Activated CD8-positive, alpha-beta T cell treated with anti-CD3 and anti-CD28 coated beads for 36 hours (primary cell): Measurements from ENCODE around the gene CLIC4. TPM values are rescaled to one million over a fixed set of nuclear protein-coding genes. Genes with fewer than 3 reads are reported as not detected.

Experiments used
- ATAC-seq: fragments of 200-7000 bp; cut with Tn5 transposase; one replicate; pipeline ENCODE4 v1.10.0; 2021; ENCODE audit warnings: mild to moderate bottlenecking, moderate library complexity
- CTCF ChIA-PET: fragments of 350-600 bp; sonication (Branson Sonifier 250); formaldehyde crosslinking; loops from one replicate; lab custom pipeline; 2021; ENCODE audit warnings: antibody characterized with exemption; lab: Charles Lee
- POLR2A ChIA-PET: fragments of 350-600 bp; sonication (Branson Sonifier 250); formaldehyde crosslinking; loops from one replicate; lab custom pipeline; 2021; ENCODE audit warnings: antibody characterized with exemption; lab: Charles Lee
- DNase-seq: peaks from one replicate; pipeline ENCODE4 v3.0.0-alpha.2; 2020
- H3K27ac Mint-ChIP-seq: one replicate; pipeline ENCODE4 v1.8.0; 2021; ENCODE audit warnings: mild to moderate bottlenecking, mixed read lengths
- H3K27me3 Mint-ChIP-seq: one replicate; pipeline ENCODE4 v1.8.0; 2021; ENCODE audit warnings: mixed read lengths
- H3K36me3 Mint-ChIP-seq: one replicate; pipeline ENCODE4 v1.8.0; 2021; ENCODE audit warnings: low read depth, mixed read lengths
- H3K4me1 Mint-ChIP-seq: one replicate; pipeline ENCODE4 v1.8.0; 2021; ENCODE audit warnings: low read depth, mixed read lengths
- H3K4me3 Mint-ChIP-seq: one replicate; pipeline ENCODE4 v1.8.0; 2021; ENCODE audit warnings: mild to moderate bottlenecking, moderate library complexity, mixed read lengths
- H3K9me3 Mint-ChIP-seq: one replicate; pipeline ENCODE4 v1.8.0; 2021; ENCODE audit warnings: mixed read lengths
- CTCF ChIP-seq: fragments of 200-600 bp; IDR thresholded peaks from one replicate; pipeline ENCODE4 v1.8.0; 2022; ENCODE audit warnings: antibody characterized with exemption, mild to moderate bottlenecking
- intact Hi-C: fragments of 100-400 bp; cut with micrococcal nuclease; formaldehyde crosslinking; loops from one replicate; pipeline ENCODE4 v1.10.0; 2022
- total RNA-seq, 2 experiments: library from RNA; stranded (reverse); gene quantifications; one replicate each; pipeline ENCODE4 v1.2.3, GENCODE V29; 2021

The CLIC4 gene
- total RNA-seq, 2 experiments from 2014 or later = 19.7 to 21.8 TPM

DNA sequence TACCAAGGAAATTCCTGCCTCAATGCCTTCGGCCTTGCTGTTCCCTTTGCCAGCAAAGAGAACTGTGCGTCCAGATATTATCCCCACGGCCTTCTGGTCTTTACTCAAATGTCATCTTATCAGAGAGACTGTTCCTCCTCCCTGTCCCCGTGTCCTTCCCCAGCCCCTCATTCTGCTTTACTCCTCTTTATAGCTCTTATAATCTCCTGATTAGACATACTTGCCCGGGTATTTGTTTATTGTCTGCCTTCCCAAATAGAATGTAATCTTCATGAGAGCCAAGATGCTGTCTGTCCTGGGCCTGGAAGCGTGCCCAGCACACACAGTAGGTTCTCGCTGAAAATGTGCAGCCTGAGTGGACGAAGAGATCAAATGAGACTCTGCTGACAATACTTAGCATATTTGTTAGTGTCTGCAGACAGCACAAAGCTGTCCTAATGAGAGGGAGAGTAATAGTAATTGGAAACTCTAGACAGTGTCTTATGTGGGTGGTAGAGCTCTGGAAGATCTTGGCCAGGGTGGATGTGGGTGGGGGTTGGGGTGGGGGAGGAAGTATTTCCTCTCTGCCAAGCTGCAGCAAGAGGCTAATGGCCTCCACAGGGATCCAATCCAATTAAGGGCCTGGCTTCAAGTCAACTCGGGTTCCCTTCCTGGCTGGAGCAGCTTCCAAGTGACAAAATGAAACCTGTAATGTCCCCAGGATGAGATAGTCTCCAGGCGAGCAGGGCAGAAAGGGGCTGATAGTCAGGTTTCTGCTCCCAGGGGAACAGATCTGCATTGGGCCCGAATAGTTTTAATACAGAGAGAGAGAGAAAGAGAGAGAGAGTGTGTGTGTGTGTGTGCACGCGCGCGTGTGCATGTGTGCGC lies 9.5 kb upstream of the CLIC4 start:
- peaks cover 3% of the 10 kb centered on the region for H3K4me1 Mint-ChIP-seq
- peaks cover 4% of the 10 kb centered on the region for H3K27me3 Mint-ChIP-seq
- DNase-seq (no peak), ATAC-seq (no peak)
- H3K27ac Mint-ChIP-seq = no peak overlapping the region
- ChIA-PET CTCF (interaction anchor here (1.8 kb wide), 1 partner anchor 19 kb away, joined by 4 read pairs; no protein-coding TSS in a partner anchor), POLR2A (interaction anchor here (0.9 to 1.2 kb wide), 2 partner anchors 10 to 41 kb away, joined by 3 to 5 read pairs; partner anchors contain the start of gene CLIC4)
- no peak for TF ChIP-seq CTCF
- intact Hi-C loops = no loop called here
- no peaks in the 10 kb centered on the region for H3K36me3 Mint-ChIP-seq
- no peaks in the 10 kb centered on the region for H3K9me3 Mint-ChIP-seq
- H3K4me3 Mint-ChIP-seq = no peak overlapping the region

DNA sequence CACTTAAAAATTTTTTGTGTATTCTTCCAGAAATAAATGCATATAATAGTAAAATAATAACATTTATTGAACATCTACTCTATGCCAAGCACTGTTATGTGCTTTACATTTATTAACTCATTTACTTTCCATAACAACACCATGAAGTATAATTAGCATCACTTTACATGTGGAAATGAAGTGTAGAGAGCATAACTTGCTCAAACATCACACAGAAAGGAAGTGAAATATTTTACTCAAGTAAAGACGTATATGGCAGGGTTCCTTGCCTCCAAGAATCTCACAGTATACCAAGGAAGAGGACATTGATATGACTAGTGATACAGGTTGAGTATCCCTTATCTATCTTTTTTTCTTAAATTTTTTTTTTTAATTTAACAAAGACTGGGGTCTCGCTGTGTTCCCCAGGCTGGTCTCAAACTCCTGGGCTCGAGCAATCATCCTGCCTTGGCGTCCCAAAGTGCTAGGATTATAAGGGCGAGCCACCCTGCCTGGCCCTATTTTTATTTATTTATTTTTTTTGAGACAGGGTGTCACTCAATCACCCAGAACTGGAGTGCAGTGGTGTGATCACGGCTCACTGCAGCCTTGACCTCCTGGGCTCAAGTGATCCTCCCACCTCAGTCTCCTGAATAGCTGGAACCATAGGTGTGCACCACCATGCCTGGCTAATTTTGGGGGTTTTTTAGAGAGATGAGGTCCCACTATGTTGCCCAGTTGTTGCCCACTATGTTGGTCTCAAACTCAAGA lies 7.7 kb upstream of the CLIC4 start:
- POLR2A ChIA-PET = no interaction called here
- DNase-seq = no peak
- ATAC-seq = no peak
- intact Hi-C loops = no loop called here
- no peaks in the 10 kb centered on the region for H3K36me3 Mint-ChIP-seq
- peaks cover 4% of the 10 kb centered on the region for H3K27me3 Mint-ChIP-seq
- H3K9me3 Mint-ChIP-seq = no peaks in the 10 kb centered on the region
- H3K4me3 Mint-ChIP-seq = no peak overlapping the region
- no peak overlapping the region for H3K27ac Mint-ChIP-seq
- peaks cover 11% of the 10 kb centered on the region for H3K4me1 Mint-ChIP-seq
- CTCF ChIA-PET = no interaction called here
- TF ChIP-seq CTCF = no peak

GRCh38 chr1:24739241-24739640 lies 6.0 kb upstream of the CLIC4 start:
- peaks cover 4% of the 10 kb centered on the region for H3K27me3 Mint-ChIP-seq
- no peak for TF ChIP-seq CTCF
- H3K9me3 Mint-ChIP-seq = no peaks in the 10 kb centered on the region
- H3K36me3 Mint-ChIP-seq = no peaks in the 10 kb centered on the region
- H3K4me3 Mint-ChIP-seq = no peak overlapping the region
- ATAC-seq (no peak), DNase-seq (no peak)
- H3K27ac Mint-ChIP-seq = no peak overlapping the region
- intact Hi-C loops = no loop called here
- POLR2A ChIA-PET = no interaction called here
- CTCF ChIA-PET = interaction anchor here (1.8 kb wide), 1 partner anchor 51 kb away, joined by 11 read pairs; no protein-coding TSS in a partner anchor
- peaks cover 26% of the 10 kb centered on the region for H3K4me1 Mint-ChIP-seq

DNA sequence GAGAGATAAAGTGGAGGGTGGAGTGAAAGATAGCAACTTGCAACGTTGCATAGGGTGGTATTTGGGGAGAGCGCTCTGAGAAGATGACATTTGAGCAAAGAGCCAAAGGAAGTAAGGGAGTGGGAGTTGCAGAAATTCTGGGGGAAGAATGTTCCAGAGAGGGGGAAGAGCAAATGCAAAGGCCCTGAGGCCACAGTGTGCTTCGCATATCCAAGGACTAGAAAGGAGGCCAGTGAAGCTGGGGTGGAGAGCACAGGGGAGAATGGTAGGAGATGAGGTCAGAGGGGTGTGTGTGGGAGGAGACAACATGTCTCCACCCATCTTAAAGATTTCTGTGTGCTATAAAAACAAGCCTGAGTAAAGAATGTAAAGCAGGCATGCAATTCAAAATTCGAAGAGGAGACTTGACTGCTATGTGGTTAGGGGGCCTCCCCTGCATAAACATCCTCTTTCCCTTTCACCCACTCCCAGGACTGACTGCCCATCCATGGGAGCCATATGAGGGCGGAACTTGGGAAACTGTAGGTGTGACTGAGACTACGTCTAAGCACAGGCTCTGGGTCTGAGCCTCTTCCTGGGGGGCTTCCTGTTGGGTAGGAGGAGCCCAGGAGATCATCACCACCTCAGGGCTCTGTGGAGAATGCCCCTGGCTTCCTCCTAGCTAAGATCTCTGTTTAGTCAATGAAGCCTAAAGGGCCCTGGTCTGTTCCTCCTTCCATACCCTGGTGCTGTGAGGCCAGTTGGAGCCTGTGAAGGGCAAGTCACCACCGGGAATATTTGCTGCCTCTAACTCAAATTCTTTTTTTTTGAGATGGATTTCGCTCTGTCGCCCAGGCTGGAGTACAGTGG lies 2.9 kb upstream of the CLIC4 start:
- ChIA-PET CTCF (interaction anchor here (1.0 kb wide), 1 partner anchor 93 kb away, joined by 3 read pairs; no protein-coding TSS in a partner anchor), POLR2A (interaction anchor here (1.0 kb wide), 1 partner anchor 184 kb away, joined by 3 read pairs; no protein-coding TSS in a partner anchor)
- no peak for TF ChIP-seq CTCF
- Mint-ChIP-seq H3K9me3 (no peaks in the 10 kb centered on the region), H3K27ac (no peak overlapping the region), H3K4me1 (peaks cover 33% of the 10 kb centered on the region), H3K36me3 (no peaks in the 10 kb centered on the region), H3K4me3 (no peak overlapping the region), H3K27me3 (peaks cover 4% of the 10 kb centered on the region)
- ATAC-seq (no peak), DNase-seq (peak; percentile 56)
- intact Hi-C loops = no loop called here
